ENCODE results near the gene HSPA14.

Gene HSPA14

DNA sequence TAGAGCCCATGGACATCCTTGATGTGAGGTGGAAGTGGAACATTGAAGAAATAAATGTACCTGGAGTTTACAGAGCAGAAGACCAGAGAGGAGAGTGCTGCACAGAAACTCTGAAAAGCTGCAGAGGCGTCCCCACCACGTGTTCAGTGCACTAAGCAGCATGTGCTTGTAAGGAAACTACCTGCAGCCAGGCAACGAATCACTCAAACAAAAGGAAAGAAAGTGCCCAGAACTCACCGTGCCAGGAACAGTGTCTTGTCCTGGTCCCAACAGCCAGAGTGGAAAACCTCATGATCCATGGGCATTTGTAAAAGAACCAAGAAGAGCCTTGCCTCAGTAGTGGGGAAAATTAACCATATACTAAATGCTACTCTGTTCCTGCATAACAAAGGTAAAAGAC lies 72.8 kb downstream of the HSPA14 start:
- no peak for TF ChIP-seq ISL1 (CRISPR knock-in tag; IDR thresholded peaks at IDR 0.05)
- no peak for TF ChIP-seq TCF4 (CRISPR knock-in tag; IDR thresholded peaks at IDR 0.05; ENCODE audit: borderline replicate concordance)
- TF ChIP-seq OSR1 (CRISPR knock-in tag; IDR thresholded peaks at IDR 0.05) = no peak
- no peak for TF ChIP-seq PATZ1 (CRISPR knock-in tag; IDR thresholded peaks at IDR 0.05; ENCODE audit: borderline replicate concordance)
- no peak for TF ChIP-seq TSHZ2 (CRISPR knock-in tag; IDR thresholded peaks at IDR 0.05)
- TF ChIP-seq, protein P1, sequence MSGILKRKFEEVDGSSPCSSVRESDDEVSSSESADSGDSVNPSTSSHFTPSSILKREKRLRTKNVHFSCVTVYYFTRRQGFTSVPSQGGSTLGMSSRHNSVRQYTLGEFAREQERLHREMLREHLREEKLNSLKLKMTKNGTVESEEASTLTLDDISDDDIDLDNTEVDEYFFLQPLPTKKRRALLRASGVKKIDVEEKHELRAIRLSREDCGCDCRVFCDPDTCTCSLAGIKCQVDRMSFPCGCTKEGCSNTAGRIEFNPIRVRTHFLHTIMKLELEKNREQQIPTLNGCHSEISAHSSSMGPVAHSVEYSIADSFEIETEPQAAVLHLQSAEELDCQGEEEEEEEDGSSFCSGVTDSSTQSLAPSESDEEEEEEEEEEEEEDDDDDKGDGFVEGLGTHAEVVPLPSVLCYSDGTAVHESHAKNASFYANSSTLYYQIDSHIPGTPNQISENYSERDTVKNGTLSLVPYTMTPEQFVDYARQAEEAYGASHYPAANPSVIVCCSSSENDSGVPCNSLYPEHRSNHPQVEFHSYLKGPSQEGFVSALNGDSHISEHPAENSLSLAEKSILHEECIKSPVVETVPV (CRISPR knock-in tag; IDR thresholded peaks at IDR 0.05) = no peak
- no peak for TF ChIP-seq SNAI2 (CRISPR knock-in tag; IDR thresholded peaks at IDR 0.05)
- TF ChIP-seq RARB (CRISPR knock-in tag; IDR thresholded peaks at IDR 0.05) = no peak
- no peak for TF ChIP-seq GLIS3 (CRISPR knock-in tag; IDR thresholded peaks at IDR 0.05)
- TF ChIP-seq ESRRG (CRISPR knock-in tag; IDR thresholded peaks at IDR 0.05) = no peak
- TF ChIP-seq ZNF8 (CRISPR knock-in tag; IDR thresholded peaks at IDR 0.05) = no peak
- no peak for TF ChIP-seq ZFP30 (CRISPR knock-in tag; IDR thresholded peaks at IDR 0.05)
- no peak for TF ChIP-seq BACH2 (CRISPR knock-in tag; IDR thresholded peaks at IDR 0.05; ENCODE audit: borderline replicate concordance)
- no peak for TF ChIP-seq ZC3H10 (CRISPR knock-in tag; IDR thresholded peaks at IDR 0.05)
- no peak for TF ChIP-seq PPARA (CRISPR knock-in tag; IDR thresholded peaks at IDR 0.05; ENCODE audit: borderline replicate concordance)
- no peak for TF ChIP-seq ZNF70 (CRISPR knock-in tag; IDR thresholded peaks at IDR 0.05)
- TF ChIP-seq CREB5 (CRISPR knock-in tag; IDR thresholded peaks at IDR 0.05; ENCODE audit: low read depth) = no peak
- no peak for TF ChIP-seq TOX (CRISPR knock-in tag; IDR thresholded peaks at IDR 0.05; ENCODE audit: borderline replicate concordance)
- no peak for ATAC-seq

GRCh38 chr10:14911801-14912200 lies 73.7 kb downstream of the HSPA14 start:
- no peak for TF ChIP-seq GLIS3 (CRISPR knock-in tag; IDR thresholded peaks at IDR 0.05)
- TF ChIP-seq PPARA (CRISPR knock-in tag; IDR thresholded peaks at IDR 0.05; ENCODE audit: borderline replicate concordance) = no peak
- no peak for TF ChIP-seq PATZ1 (CRISPR knock-in tag; IDR thresholded peaks at IDR 0.05; ENCODE audit: borderline replicate concordance)
- no peak for TF ChIP-seq ARNTL (CRISPR knock-in tag; IDR thresholded peaks at IDR 0.05; ENCODE audit: borderline replicate concordance, low read depth)
- TF ChIP-seq CREB5 (CRISPR knock-in tag; IDR thresholded peaks at IDR 0.05; ENCODE audit: low read depth) = no peak
- TF ChIP-seq, protein P1 (CRISPR knock-in tag; IDR thresholded peaks at IDR 0.05) = no peak
- no peak for TF ChIP-seq ESRRG (CRISPR knock-in tag; IDR thresholded peaks at IDR 0.05)
- no peak for TF ChIP-seq RARB (CRISPR knock-in tag; IDR thresholded peaks at IDR 0.05)
- TF ChIP-seq ZNF565 (CRISPR knock-in tag; conservative IDR thresholded peaks at IDR 0.05; ENCODE audit: low read depth) = no peak
- TF ChIP-seq ZNF70 (CRISPR knock-in tag; IDR thresholded peaks at IDR 0.05) = no peak
- TF ChIP-seq ISL1 (CRISPR knock-in tag; IDR thresholded peaks at IDR 0.05) = no peak
- TF ChIP-seq CSDC2 (CRISPR knock-in tag; IDR thresholded peaks at IDR 0.05) = no peak
- no peak for TF ChIP-seq TOX (CRISPR knock-in tag; IDR thresholded peaks at IDR 0.05; ENCODE audit: borderline replicate concordance)
- no peak for TF ChIP-seq ZFP3 (CRISPR knock-in tag; IDR thresholded peaks at IDR 0.05)
- no peak for TF ChIP-seq OSR1 (CRISPR knock-in tag; IDR thresholded peaks at IDR 0.05)
- no peak for TF ChIP-seq SNAI2 (CRISPR knock-in tag; IDR thresholded peaks at IDR 0.05)
- no peak for ATAC-seq
